ENCODE results near the gene KCNH1. TPM values are rescaled to one million over a fixed set of nuclear protein-coding genes. Genes with fewer than 3 reads are reported as not detected.

The KCNH1 gene
- total and polyA plus RNA-seq, 2 donors from 2014 or later, result 0.54 TPM; not detected in 1

- no peak overlapping the region for H3K4me3 ChIP-seq (ENCODE audit: low read length in 3 of 3)
- FAIRE-seq (no peak), DNase-seq (no peak)
- no peak overlapping the region for H3K9ac ChIP-seq (ENCODE audit: low read length in 3 of 3)
- no peaks in the 10 kb centered on the region for H3K27me3 ChIP-seq (ENCODE audit: control insufficient read depth, insufficient read depth, low read length)
- H3K36me3 ChIP-seq (ENCODE audit: control insufficient read depth in 2 of 3, insufficient read depth in 3 of 3, low read length in 3 of 3), result no peaks in the 10 kb centered on the region
- TF ChIP-seq, protein P1, sequence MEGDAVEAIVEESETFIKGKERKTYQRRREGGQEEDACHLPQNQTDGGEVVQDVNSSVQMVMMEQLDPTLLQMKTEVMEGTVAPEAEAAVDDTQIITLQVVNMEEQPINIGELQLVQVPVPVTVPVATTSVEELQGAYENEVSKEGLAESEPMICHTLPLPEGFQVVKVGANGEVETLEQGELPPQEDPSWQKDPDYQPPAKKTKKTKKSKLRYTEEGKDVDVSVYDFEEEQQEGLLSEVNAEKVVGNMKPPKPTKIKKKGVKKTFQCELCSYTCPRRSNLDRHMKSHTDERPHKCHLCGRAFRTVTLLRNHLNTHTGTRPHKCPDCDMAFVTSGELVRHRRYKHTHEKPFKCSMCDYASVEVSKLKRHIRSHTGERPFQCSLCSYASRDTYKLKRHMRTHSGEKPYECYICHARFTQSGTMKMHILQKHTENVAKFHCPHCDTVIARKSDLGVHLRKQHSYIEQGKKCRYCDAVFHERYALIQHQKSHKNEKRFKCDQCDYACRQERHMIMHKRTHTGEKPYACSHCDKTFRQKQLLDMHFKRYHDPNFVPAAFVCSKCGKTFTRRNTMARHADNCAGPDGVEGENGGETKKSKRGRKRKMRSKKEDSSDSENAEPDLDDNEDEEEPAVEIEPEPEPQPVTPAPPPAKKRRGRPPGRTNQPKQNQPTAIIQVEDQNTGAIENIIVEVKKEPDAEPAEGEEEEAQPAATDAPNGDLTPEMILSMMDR (IDR thresholded peaks at IDR 0.05; ENCODE audit: borderline replicate concordance, extremely low read depth, insufficient read depth), result no peak
- H3K27ac ChIP-seq (ENCODE audit: low read depth in 2 of 2, low read length in 2 of 2), result no peak overlapping the region
- no peaks in the 10 kb centered on the region for H3K9me3 ChIP-seq (ENCODE audit: control insufficient read depth in 2 of 3, insufficient read depth in 1 of 3, low read length in 3 of 3)
- intact Hi-C loops (cut with DNase I), result no loop called here
- no peaks in the 10 kb centered on the region for H3K4me1 ChIP-seq (ENCODE audit: control insufficient read depth in 2 of 3, insufficient read depth in 2 of 3, low read depth in 1 of 3, low read length in 3 of 3)
Observed at GRCh38 chr1:210728437-210729149, 405.4 kb downstream of the KCNH1 start.

- H3K9me3 ChIP-seq (ENCODE audit: control insufficient read depth in 2 of 3, insufficient read depth in 1 of 3, low read length in 3 of 3), result no peaks in the 10 kb centered on the region
- H3K27me3 ChIP-seq (ENCODE audit: control insufficient read depth, insufficient read depth, low read length), result no peaks in the 10 kb centered on the region
- no peaks in the 10 kb centered on the region for H3K36me3 ChIP-seq (ENCODE audit: control insufficient read depth in 2 of 3, insufficient read depth in 3 of 3, low read length in 3 of 3)
- no peak overlapping the region for H3K4me3 ChIP-seq (ENCODE audit: low read length in 3 of 3)
- no peak overlapping the region for H3K27ac ChIP-seq (ENCODE audit: low read depth in 2 of 2, low read length in 2 of 2)
- no peak for DNase-seq
- no peak overlapping the region for H3K9ac ChIP-seq (ENCODE audit: low read length in 3 of 3)
- TF ChIP-seq, protein P1 (IDR thresholded peaks at IDR 0.05; ENCODE audit: borderline replicate concordance, extremely low read depth, insufficient read depth), result no peak
- H3K4me1 ChIP-seq (ENCODE audit: control insufficient read depth in 2 of 3, insufficient read depth in 2 of 3, low read depth in 1 of 3, low read length in 3 of 3), result no peaks in the 10 kb centered on the region
- FAIRE-seq, result no peak
- intact Hi-C loops (cut with DNase I), result no loop called here
Observed at GRCh38 chr1:210727709-210728108, 406.2 kb downstream of the KCNH1 start.

DNA sequence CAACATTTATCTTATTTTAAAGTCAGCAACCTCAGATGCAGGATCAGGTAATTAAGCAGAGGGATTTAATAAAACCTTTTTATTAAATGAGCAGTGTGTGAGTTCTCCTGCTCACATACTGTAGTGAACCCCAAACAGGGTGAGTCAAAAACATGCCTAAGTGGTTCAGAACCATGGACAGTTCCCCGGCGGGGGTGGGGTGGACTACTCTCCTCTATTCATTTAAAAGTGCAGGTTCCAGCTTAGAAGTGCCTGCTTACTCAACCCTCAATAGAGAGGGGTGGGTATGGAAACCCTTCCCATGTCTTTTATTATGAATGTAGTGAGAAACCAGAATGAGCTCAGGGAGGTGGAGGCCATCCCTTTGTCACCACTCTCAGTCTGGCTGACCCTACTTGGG is 407.3 kb downstream of the KCNH1 start:
- FAIRE-seq (no peak), DNase-seq (peak in 4 of 5 donors; percentile 61 to 82 (median 65))
- intact Hi-C loops (cut with DNase I), result no loop called here
- TF ChIP-seq, protein P1 (IDR thresholded peaks at IDR 0.05; ENCODE audit: borderline replicate concordance, extremely low read depth, insufficient read depth), result no peak
- H3K36me3 ChIP-seq (ENCODE audit: control insufficient read depth in 2 of 3, insufficient read depth in 3 of 3, low read length in 3 of 3), result no peaks in the 10 kb centered on the region
- H3K4me3 ChIP-seq (ENCODE audit: low read length in 3 of 3), result no peak overlapping the region
- H3K27me3 ChIP-seq (ENCODE audit: control insufficient read depth, insufficient read depth, low read length), result no peaks in the 10 kb centered on the region
- H3K9ac ChIP-seq (ENCODE audit: low read length in 3 of 3), result no peak overlapping the region
- H3K9me3 ChIP-seq (ENCODE audit: control insufficient read depth in 2 of 3, insufficient read depth in 1 of 3, low read length in 3 of 3), result no peaks in the 10 kb centered on the region
- H3K4me1 ChIP-seq (ENCODE audit: control insufficient read depth in 2 of 3, insufficient read depth in 2 of 3, low read depth in 1 of 3, low read length in 3 of 3), result no peaks in the 10 kb centered on the region
- no peak overlapping the region for H3K27ac ChIP-seq (ENCODE audit: low read depth in 2 of 2, low read length in 2 of 2)

All from kidney (tissue), 14 donors.